Panc1 (cell line): ENCODE data around the gene LRRC27.

Experiments used
- POLR2AphosphoS5 ChIP-seq: IDR thresholded peaks from 2 replicates; pipeline ENCODE4 v1.6.1; 2012; ENCODE audit warnings: mild to moderate bottlenecking, low read depth, low read length, moderate library complexity
- REST ChIP-seq, 2 experiments: IDR thresholded peaks; 2 replicates each; pipeline ENCODE4 v1.6.1; 2011 to 2012; ENCODE audit warnings: low read depth in 2 of 2, control low read depth in 1 of 2, low read length in 1 of 2, mild to moderate bottlenecking in 1 of 2, moderate library complexity in 1 of 2; ENCODE audit not compliant: insufficient read depth in 1 of 2
- TCF7L2 ChIP-seq: IDR thresholded peaks from 2 replicates; pipeline ENCODE4 v1.6.1; 2011; ENCODE audit warnings: mild to moderate bottlenecking, low read depth, low read length, inconsistent platforms
- TF ChIP-seq, protein P1 (sequence below): fragments of 450-650 bp; IDR thresholded peaks from 2 replicates; pipeline ENCODE4 v1.5.1; 2017; ENCODE audit warnings: mild to moderate bottlenecking

DNA sequence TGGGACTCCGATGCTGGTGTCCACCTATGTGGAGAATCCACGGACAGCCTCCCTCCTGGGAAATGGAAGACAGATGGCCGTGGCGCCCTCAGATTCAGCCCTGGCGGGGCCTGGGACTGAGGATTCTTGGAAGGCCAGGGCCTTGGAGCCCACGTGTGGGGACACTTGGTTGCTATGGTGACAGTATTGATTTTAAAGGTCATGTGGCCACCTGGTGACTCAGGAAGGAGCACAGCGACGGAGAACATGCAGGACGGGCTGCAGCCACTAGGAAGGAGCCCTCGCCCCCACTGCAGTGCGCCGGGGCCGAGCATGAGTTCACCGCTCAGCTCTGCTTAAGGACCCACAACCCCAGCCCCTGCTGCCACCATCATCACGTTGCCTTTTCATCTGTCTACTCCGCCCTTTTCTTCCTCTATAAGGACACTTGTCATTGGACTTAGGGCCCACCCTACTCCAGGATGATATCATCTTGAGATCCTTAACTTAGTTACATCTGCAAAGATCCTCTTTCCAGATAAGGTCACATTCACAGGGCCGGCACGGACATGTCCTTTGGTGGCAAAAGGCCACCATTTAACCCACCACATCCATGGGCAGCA, 20.6 kb upstream of the LRRC27 start:
- TF ChIP-seq POLR2AphosphoS5, result no peak
- TF ChIP-seq, protein P1, sequence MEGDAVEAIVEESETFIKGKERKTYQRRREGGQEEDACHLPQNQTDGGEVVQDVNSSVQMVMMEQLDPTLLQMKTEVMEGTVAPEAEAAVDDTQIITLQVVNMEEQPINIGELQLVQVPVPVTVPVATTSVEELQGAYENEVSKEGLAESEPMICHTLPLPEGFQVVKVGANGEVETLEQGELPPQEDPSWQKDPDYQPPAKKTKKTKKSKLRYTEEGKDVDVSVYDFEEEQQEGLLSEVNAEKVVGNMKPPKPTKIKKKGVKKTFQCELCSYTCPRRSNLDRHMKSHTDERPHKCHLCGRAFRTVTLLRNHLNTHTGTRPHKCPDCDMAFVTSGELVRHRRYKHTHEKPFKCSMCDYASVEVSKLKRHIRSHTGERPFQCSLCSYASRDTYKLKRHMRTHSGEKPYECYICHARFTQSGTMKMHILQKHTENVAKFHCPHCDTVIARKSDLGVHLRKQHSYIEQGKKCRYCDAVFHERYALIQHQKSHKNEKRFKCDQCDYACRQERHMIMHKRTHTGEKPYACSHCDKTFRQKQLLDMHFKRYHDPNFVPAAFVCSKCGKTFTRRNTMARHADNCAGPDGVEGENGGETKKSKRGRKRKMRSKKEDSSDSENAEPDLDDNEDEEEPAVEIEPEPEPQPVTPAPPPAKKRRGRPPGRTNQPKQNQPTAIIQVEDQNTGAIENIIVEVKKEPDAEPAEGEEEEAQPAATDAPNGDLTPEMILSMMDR, result no peak
- TF ChIP-seq TCF7L2, result no peak
- TF ChIP-seq REST (IDR thresholded peaks at IDR 0.05; ENCODE audit: insufficient read depth in 1 of 2, low read depth in 2 of 2, low read length in 1 of 2), result no peak
